ENCODE measurements around the gene SMARCC1.
"Not testable (repeated sequence)": the region's sequence is repeated elsewhere in the genome, so short reads cannot be mapped to it uniquely, and the experiment has no call there.

SMARCC1 gene

GRCh38 chr3:47781685-47782445, at the start of gene SMARCC1:
TSS of gene SMARCC1 (minus strand) at chr3:47781893. CDS start at chr3:47781797, 96 bp downstream.
- DNase-seq, result peak; percentile 84 to 87

- not testable (repeated sequence) for DNase-seq
These were observed 47.8 kb upstream of the SMARCC1 start for GRCh38 chr3:47829482-47829881.

- no peak for DNase-seq
These were observed 43.9 kb upstream of the SMARCC1 start for GRCh38 chr3:47825590-47825989.

GRCh38 chr3:47824541-47825473, 43.1 kb upstream of the SMARCC1 start:
- DNase-seq, result peak; percentile 30 to 59

GRCh38 chr3:47817609-47818008, 35.9 kb upstream of the SMARCC1 start:
- DNase-seq, result no peak

GRCh38 chr3:47813551-47814177, 32.0 kb upstream of the SMARCC1 start:
- DNase-seq, result no peak

GRCh38 chr3:47804577-47804976, 22.9 kb upstream of the SMARCC1 start:
- no peak for DNase-seq

GRCh38 chr3:47803480-47804025, 21.9 kb upstream of the SMARCC1 start:
- DNase-seq, result no peak

- peak; percentile 52 to 68 for DNase-seq
These were observed 21.2 kb upstream of the SMARCC1 start, which contains the start of gene DHX30 for GRCh38 chr3:47802734-47803479. TSS of gene DHX30 (plus strand) at chr3:47803138. CDS start at chr3:47810684, 7,546 bp downstream.

GRCh38 chr3:47799733-47800132, 18.0 kb upstream of the SMARCC1 start:
- no peak for DNase-seq

- DNase-seq, result no peak
These were observed 12.9 kb upstream of the SMARCC1 start for GRCh38 chr3:47794544-47794943.

- no peak for DNase-seq
These were observed 11.0 kb upstream of the SMARCC1 start for GRCh38 chr3:47792699-47793098.

- no peak for DNase-seq
These were observed 9.6 kb upstream of the SMARCC1 start for GRCh38 chr3:47791193-47791855.

- no peak for DNase-seq
These were observed 2.0 kb upstream of the SMARCC1 start for GRCh38 chr3:47783673-47784072.

GRCh38 chr3:47782446-47783308, 984 bp upstream of the SMARCC1 start:
- DNase-seq, result no peak

GRCh38 chr3:47780741-47781684, 680 bp downstream of the SMARCC1 start:
- DNase-seq, result peak in 1 of 2 experiments; percentile 4

- no peak for DNase-seq
These were observed 2.9 kb downstream of the SMARCC1 start for GRCh38 chr3:47778746-47779145.

GRCh38 chr3:47772788-47773187, 8.9 kb downstream of the SMARCC1 start:
- no peak for DNase-seq

GRCh38 chr3:47772047-47772446, 9.6 kb downstream of the SMARCC1 start:
- no peak for DNase-seq

Data from NCI-H2081 (cell line).